AG09319 (cell line): ENCODE measurements around the gene ZKSCAN2.
A peak's percentile ranks its signal among the peaks of the same experiment; 100 is the strongest.

ENCODE experiments used
- DNase-seq: peaks from one replicate; pipeline ENCODE4 v3.0.0-alpha.2; 2010; ENCODE audit warnings: low read depth; ENCODE audit errors: extremely low read depth
- CTCF ChIP-seq: IDR thresholded peaks from 2 replicates; pipeline ENCODE4 v1.5.1; 2011; ENCODE audit warnings: low read depth, mild to moderate bottlenecking, inconsistent platforms, low read length, moderate library complexity

Gene ZKSCAN2

GRCh38 chr16:25257470-25257955 is at the start of gene ZKSCAN2:
TSS of gene ZKSCAN2 (minus strand) at chr16:25257845. CDS start at chr16:25257127, 718 bp downstream.
- peak; percentile 81 for DNase-seq

GRCh38 chr16:25299792-25300590 is 42.3 kb upstream of the ZKSCAN2 start:
- TF ChIP-seq CTCF: no peak
- DNase-seq: no peak

More at GRCh38 chr16:25257470-25257955, at the start of gene ZKSCAN2:
- TF ChIP-seq CTCF: no peak

GRCh38 chr16:25298165-25298872 is 40.7 kb upstream of the ZKSCAN2 start:
- no peak for DNase-seq
- no peak for TF ChIP-seq CTCF

GRCh38 chr16:25297151-25297787 is 39.6 kb upstream of the ZKSCAN2 start:
- no peak for TF ChIP-seq CTCF
- DNase-seq: no peak

GRCh38 chr16:25291580-25291979 is 33.9 kb upstream of the ZKSCAN2 start:
- no peak for TF ChIP-seq CTCF
- DNase-seq: no peak

GRCh38 chr16:25289466-25289865 is 31.8 kb upstream of the ZKSCAN2 start:
- no peak for DNase-seq
- no peak for TF ChIP-seq CTCF
